ENCODE results near the gene MYDGF. TPM values are rescaled to one million over a fixed set of nuclear protein-coding genes. Genes with fewer than 3 reads are reported as not detected.

The MYDGF gene
- total and polyA plus RNA-seq, 2 of the 13 experiments (the other 11 are each of a cell fraction or from before 2014, with no cell fraction given): 116 to 198 TPM

GRCh38 chr19:4705413-4706131 lies 35.4 kb upstream of the MYDGF start (continued):
- TF ChIP-seq ZNF281 (CRISPR knock-in tag; IDR thresholded peaks at IDR 0.05; ENCODE audit: borderline replicate concordance) (no peak), ZBTB10 (CRISPR knock-in tag; IDR thresholded peaks at IDR 0.05; ENCODE audit: borderline replicate concordance) (0 out of 2 replicates have a peak, but pooled peaks have one; percentile 48), ZNF839 (CRISPR knock-in tag; IDR thresholded peaks at IDR 0.05; ENCODE audit: borderline replicate concordance) (no peak), ZNF256 (CRISPR knock-in tag; conservative IDR thresholded peaks at IDR 0.05) (no peak), NR2F6 (IDR thresholded peaks at IDR 0.05) (no peak; the same call in 1 of the 2 replicates), NR2F6 (CRISPR knock-in tag; IDR thresholded peaks at IDR 0.05) (no peak), ZNF296 (CRISPR knock-in tag; conservative IDR thresholded peaks at IDR 0.05) (no peak), PAXIP1 (CRISPR knock-in tag; conservative IDR thresholded peaks at IDR 0.05) (peak; percentile 92), THAP9 (CRISPR knock-in tag; IDR thresholded peaks at IDR 0.05; ENCODE audit: borderline replicate concordance) (no peak), TERF1 (CRISPR knock-in tag; IDR thresholded peaks at IDR 0.05) (no peak), DMTF1 (CRISPR knock-in tag; IDR thresholded peaks at IDR 0.05) (no peak), ZNF160 (CRISPR knock-in tag; IDR thresholded peaks at IDR 0.05) (no peak)

All from HepG2 (cell line).